Brain microvascular endothelial cell (primary cell): ENCODE data around the gene COPS6.

Experiments
- DNase-seq: peaks from one replicate; pipeline ENCODE4 v3.0.0-alpha.2; 2020
- H3K27ac ChIP-seq: fragments of 250-450 bp; sonication (Bioruptor Pico); 2 replicates; pipeline ENCODE4 v1.5.1; 2020; ENCODE audit warnings: mild to moderate bottlenecking, moderate library complexity
- H3K27me3 ChIP-seq: fragments of 250-450 bp; sonication (Bioruptor Pico); replicated peaks from 2 replicates; pipeline ENCODE4 v1.5.1; 2020; ENCODE audit warnings: mild to moderate bottlenecking
- H3K36me3 ChIP-seq: fragments of 250-450 bp; sonication (Bioruptor Pico); replicated peaks from 2 replicates; pipeline ENCODE4 v1.5.1; 2020; ENCODE audit warnings: mild to moderate bottlenecking
- H3K4me3 ChIP-seq: 2 replicates; pipeline ENCODE4 v1.5.1; 2011; ENCODE audit warnings: low read depth, mild to moderate bottlenecking, control low read depth, low read length, moderate library complexity
- in situ Hi-C: cut with HindIII; loops from 2 replicates; pipeline ENCODE4 v1.10.0; 2017; ENCODE audit warnings: low sequenced_read_pairs, low pct_ligation_motif_present
- TF ChIP-seq, protein P1 (sequence below): IDR thresholded peaks from 2 replicates; pipeline ENCODE4 v1.5.1; 2011; ENCODE audit warnings: low read depth, mild to moderate bottlenecking, moderate library complexity, low read length, control low read depth, inconsistent platforms; ENCODE audit errors: missing control alignments

Gene COPS6

GRCh38 chr7:100093498-100093897, 4.7 kb downstream of the COPS6 start:
- no peak for DNase-seq
- H3K27ac ChIP-seq = no peak overlapping the region
- H3K36me3 ChIP-seq = peaks cover 82% of the 10 kb centered on the region
- no peak overlapping the region for H3K4me3 ChIP-seq
- TF ChIP-seq, protein P1, sequence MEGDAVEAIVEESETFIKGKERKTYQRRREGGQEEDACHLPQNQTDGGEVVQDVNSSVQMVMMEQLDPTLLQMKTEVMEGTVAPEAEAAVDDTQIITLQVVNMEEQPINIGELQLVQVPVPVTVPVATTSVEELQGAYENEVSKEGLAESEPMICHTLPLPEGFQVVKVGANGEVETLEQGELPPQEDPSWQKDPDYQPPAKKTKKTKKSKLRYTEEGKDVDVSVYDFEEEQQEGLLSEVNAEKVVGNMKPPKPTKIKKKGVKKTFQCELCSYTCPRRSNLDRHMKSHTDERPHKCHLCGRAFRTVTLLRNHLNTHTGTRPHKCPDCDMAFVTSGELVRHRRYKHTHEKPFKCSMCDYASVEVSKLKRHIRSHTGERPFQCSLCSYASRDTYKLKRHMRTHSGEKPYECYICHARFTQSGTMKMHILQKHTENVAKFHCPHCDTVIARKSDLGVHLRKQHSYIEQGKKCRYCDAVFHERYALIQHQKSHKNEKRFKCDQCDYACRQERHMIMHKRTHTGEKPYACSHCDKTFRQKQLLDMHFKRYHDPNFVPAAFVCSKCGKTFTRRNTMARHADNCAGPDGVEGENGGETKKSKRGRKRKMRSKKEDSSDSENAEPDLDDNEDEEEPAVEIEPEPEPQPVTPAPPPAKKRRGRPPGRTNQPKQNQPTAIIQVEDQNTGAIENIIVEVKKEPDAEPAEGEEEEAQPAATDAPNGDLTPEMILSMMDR = no peak
- in situ Hi-C loops = loop anchor here (25.0 kb wide), 1 partner anchor 106 kb away; the partner anchor contains the start of gene AZGP1
- H3K27me3 ChIP-seq = no peaks in the 10 kb centered on the region

- Histone ChIP-seq H3K36me3 (peaks cover 87% of the 10 kb centered on the region), H3K27ac (no peak overlapping the region), H3K4me3 (no peak overlapping the region), H3K27me3 (no peaks in the 10 kb centered on the region)
- no peak for DNase-seq
- in situ Hi-C loops = loop anchor here (25.0 kb wide), 1 partner anchor 107 kb away; the partner anchor contains the start of gene AZGP1
- TF ChIP-seq, protein P1 = no peak
These were observed 5.2 kb downstream of the COPS6 start for GRCh38 chr7:100093925-100094486.

- H3K36me3 ChIP-seq = peaks cover 93% of the 10 kb centered on the region
- no peak for DNase-seq
- H3K4me3 ChIP-seq = no peak overlapping the region
- no peaks in the 10 kb centered on the region for H3K27me3 ChIP-seq
- TF ChIP-seq, protein P1 = no peak
- no peak overlapping the region for H3K27ac ChIP-seq
- in situ Hi-C loops = loop anchor here (25.0 kb wide), 1 partner anchor 108 kb away; the partner anchor contains the start of gene AZGP1
These were observed 6.5 kb downstream of the COPS6 start for GRCh38 chr7:100095289-100095688.

DNA sequence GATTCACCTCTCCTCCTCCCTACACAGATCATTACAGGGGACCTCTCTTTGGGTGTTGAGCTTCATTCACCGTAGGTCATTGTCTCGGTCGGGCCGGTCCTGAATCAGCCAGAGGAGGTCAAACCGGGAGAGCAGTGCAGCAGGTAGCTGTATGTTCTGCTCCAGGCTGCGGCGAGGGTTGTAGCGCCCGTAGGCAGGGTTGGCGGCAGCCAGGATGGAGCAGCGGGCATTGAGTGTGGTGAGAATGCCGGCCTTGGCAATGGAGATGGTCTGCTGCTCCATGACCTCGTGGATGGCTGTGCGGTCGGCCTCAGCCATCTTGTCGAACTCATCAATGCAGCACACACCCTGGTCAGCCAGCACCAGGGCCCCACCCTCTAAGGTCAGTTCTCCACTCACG, 6.9 kb downstream of the COPS6 start:
- no peak overlapping the region for H3K4me3 ChIP-seq
- TF ChIP-seq, protein P1 = no peak
- H3K36me3 ChIP-seq = peaks cover 89% of the 10 kb centered on the region
- H3K27me3 ChIP-seq = no peaks in the 10 kb centered on the region
- H3K27ac ChIP-seq = no peak overlapping the region
- in situ Hi-C loops = loop anchor here (25.0 kb wide), 1 partner anchor 108 kb away; the partner anchor contains the start of gene AZGP1
- DNase-seq = no peak

- no peaks in the 10 kb centered on the region for H3K27me3 ChIP-seq
- peaks cover 57% of the 10 kb centered on the region for H3K36me3 ChIP-seq
- no peak overlapping the region for H3K27ac ChIP-seq
- TF ChIP-seq, protein P1 = no peak
- no peak overlapping the region for H3K4me3 ChIP-seq
- no peak for DNase-seq
- in situ Hi-C loops = loop anchor here (25.0 kb wide), 1 partner anchor 112 kb away; the partner anchor contains the start of gene AZGP1
These were observed 10.1 kb downstream of the COPS6 start for GRCh38 chr7:100098913-100099312.

DNA sequence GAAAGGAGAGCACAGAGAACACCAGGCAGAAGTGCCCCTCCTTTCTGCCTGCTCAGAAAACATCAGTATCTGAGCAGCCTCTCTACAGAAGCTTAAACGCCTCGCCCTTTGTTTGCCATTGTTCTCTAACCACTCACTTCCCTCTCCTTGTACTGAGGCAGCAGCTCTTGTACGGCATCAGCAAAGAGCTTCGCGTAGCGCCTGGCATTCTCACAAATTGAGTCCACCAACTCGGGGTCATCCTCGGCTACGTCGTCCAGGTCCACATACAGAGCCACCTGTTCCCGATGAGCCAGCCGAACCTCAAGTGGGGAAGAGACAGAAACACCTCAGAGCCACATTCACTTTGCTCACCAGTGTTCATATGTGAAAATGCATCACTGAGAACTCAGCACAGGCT, 10.7 kb downstream of the COPS6 start:
- peak overlapping the region; percentile 81 for H3K4me3 ChIP-seq
- peak overlapping the region; percentile 93 for H3K27ac ChIP-seq
- no peak for DNase-seq
- TF ChIP-seq, protein P1 = no peak
- in situ Hi-C loops = loop anchor here (25.0 kb wide), 1 partner anchor 112 kb away; the partner anchor contains the start of gene AZGP1
- no peaks in the 10 kb centered on the region for H3K27me3 ChIP-seq
- H3K36me3 ChIP-seq = peaks cover 51% of the 10 kb centered on the region
